Measurements from ENCODE around the gene GDF10.

The GDF10 gene

GRCh38 chr10:47299611-47300428 is at the start of gene GDF10:
GDF10 (plus strand) TSS chr10:47300197; CDS start chr10:47300652, 455 bp downstream.
- no peak for DNase-seq

GRCh38 chr10:47252093-47252780 is 47.8 kb upstream of the GDF10 start:
- no peak for DNase-seq

- DNase-seq: no peak
Observed at GRCh38 chr10:47253030-47253637, 46.9 kb upstream of the GDF10 start.

GRCh38 chr10:47253651-47254375 is 46.2 kb upstream of the GDF10 start:
- no peak for DNase-seq

GRCh38 chr10:47254611-47255010 is 45.4 kb upstream of the GDF10 start:
- no peak for DNase-seq

- DNase-seq: no peak
Observed at GRCh38 chr10:47255033-47255813, 44.8 kb upstream of the GDF10 start.

- no peak for DNase-seq
Observed at GRCh38 chr10:47255866-47256265, 44.1 kb upstream of the GDF10 start.

GRCh38 chr10:47256751-47257336 is 43.2 kb upstream of the GDF10 start:
- no peak for DNase-seq

GRCh38 chr10:47257396-47258120 is 42.4 kb upstream of the GDF10 start:
- DNase-seq: no peak

GRCh38 chr10:47258921-47259320 is 41.1 kb upstream of the GDF10 start:
- no peak for DNase-seq

- DNase-seq: no peak
Observed at GRCh38 chr10:47259466-47259865, 40.5 kb upstream of the GDF10 start.

- no peak for DNase-seq
Observed at GRCh38 chr10:47260505-47261111, 39.4 kb upstream of the GDF10 start.

GRCh38 chr10:47261121-47261520 is 38.9 kb upstream of the GDF10 start:
- DNase-seq: no peak

GRCh38 chr10:47261556-47261955 is 38.4 kb upstream of the GDF10 start:
- DNase-seq: no peak

GRCh38 chr10:47262606-47263533 is 37.1 kb upstream of the GDF10 start:
- no peak for DNase-seq

- DNase-seq: no peak
Observed at GRCh38 chr10:47264797-47265281, 35.2 kb upstream of the GDF10 start.

GRCh38 chr10:47266602-47267001 is 33.4 kb upstream of the GDF10 start:
- no peak for DNase-seq

GRCh38 chr10:47268696-47269095 is 31.3 kb upstream of the GDF10 start:
- DNase-seq: no peak

GRCh38 chr10:47269294-47269693 is 30.7 kb upstream of the GDF10 start:
- DNase-seq: no peak

- DNase-seq: no peak
Observed at GRCh38 chr10:47276071-47276470, 23.9 kb upstream of the GDF10 start.

Data from DMS 273 treated with DMSO at 0.1 percent for 48 hours (cell line).